ENCODE measurements around the gene MYO7B. TPM values are rescaled to one million over a fixed set of nuclear protein-coding genes. Genes with fewer than 3 reads are reported as not detected.
"Not testable (repeated sequence)": the region's sequence is repeated elsewhere in the genome, so short reads cannot be mapped to it uniquely, and the experiment has no call there.

The MYO7B gene
- total and polyA plus RNA-seq, 2 donors (not counting 1 experiment from before 2014, with no cell fraction given), result 5.0 to 68.2 TPM

DNA sequence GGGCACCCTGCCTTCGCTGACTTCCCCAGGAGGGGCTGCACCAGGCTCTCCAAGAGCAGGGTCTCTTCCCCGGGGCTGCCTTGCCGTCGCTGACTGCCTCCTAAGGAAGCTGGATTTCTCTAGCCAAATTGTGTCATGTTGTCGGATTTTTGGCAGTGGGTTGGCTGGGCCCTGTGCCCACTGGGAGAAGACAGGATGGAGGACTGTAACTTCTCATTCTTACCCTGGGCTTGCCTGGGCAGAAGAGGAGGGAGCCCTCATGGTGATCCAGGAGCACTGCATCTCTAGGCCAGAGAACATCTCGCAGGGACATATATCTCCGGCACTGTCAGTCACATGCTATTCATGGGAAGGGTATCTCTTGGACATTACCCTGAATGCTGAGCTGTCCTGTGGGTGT lies 6.3 kb downstream of the MYO7B start:
- no peak for DNase-seq
- Mint-ChIP-seq H3K9me3 (ENCODE audit: insufficient read depth) (no peaks in the 10 kb centered on the region), H3K27ac (no peak overlapping the region), H3K4me1 (no peaks in the 10 kb centered on the region), H3K4me3 (no peak overlapping the region), H3K27me3 (peaks cover 19% of the 10 kb centered on the region)
- peaks cover 0 to 3% (median 0%) of the 10 kb centered on the region in 3 donors for H3K9me3 ChIP-seq (ENCODE audit: control extremely low read depth in 1 of 3, control insufficient read depth in 2 of 3, insufficient read depth in 1 of 3, low read length in 2 of 3)
- H3K4me3 ChIP-seq (ENCODE audit: control extremely low read depth in 1 of 5, extremely low read depth in 1 of 5, insufficient read depth in 1 of 5, low read depth in 2 of 5, low read length in 4 of 5), result no peak overlapping the region
- 87% methylated on average over 4 of the region's 7 CpGs for WGBS (ENCODE audit: insufficient coverage)
- H4K20me1 ChIP-seq (ENCODE audit: control insufficient read depth, insufficient read depth, low read length, poor library complexity, severe bottlenecking), result no peaks in the 10 kb centered on the region
- no peak for ATAC-seq (ENCODE audit: low read depth)
- no peak overlapping the region for H3K4me2 ChIP-seq (replicated peaks; ENCODE audit: low read depth, low read length, poor library complexity, severe bottlenecking)
- no peak overlapping the region for H2AFZ ChIP-seq (ENCODE audit: insufficient read depth, low read depth, low read length, poor library complexity, severe bottlenecking)
- POLR2A ChIA-PET, result no interaction called here
- H3K36me3 ChIP-seq (replicated peaks in 1 of 2; ENCODE audit: control extremely low read depth in 1 of 2, control insufficient read depth in 1 of 2, extremely low read depth in 1 of 2, insufficient read depth in 2 of 2, low read length in 1 of 2), result no peaks in the 10 kb centered on the region
- intact Hi-C loops (cut with micrococcal nuclease), result no loop called here
- H3K27ac ChIP-seq (ENCODE audit: low read length in 2 of 2), result no peak overlapping the region
- H3K27me3 ChIP-seq (replicated peaks in 1 of 4; ENCODE audit: control extremely low read depth in 1 of 4, control insufficient read depth in 3 of 4, insufficient read depth in 4 of 4, low read length in 3 of 4), result peaks cover 0 to 7% (median 2%) of the 10 kb centered on the region in 4 experiments
- no peak overlapping the region for H3K9ac ChIP-seq (ENCODE audit: low read length)
- no peaks in the 10 kb centered on the region for H3K4me1 ChIP-seq (ENCODE audit: control insufficient read depth in 2 of 2, insufficient read depth in 2 of 2, low read length in 2 of 2)
- H3K79me2 ChIP-seq (ENCODE audit: control insufficient read depth, insufficient read depth, low read length), result no peaks in the 10 kb centered on the region
- CTCF ChIA-PET, result no interaction called here
- TF ChIP-seq, protein P1, sequence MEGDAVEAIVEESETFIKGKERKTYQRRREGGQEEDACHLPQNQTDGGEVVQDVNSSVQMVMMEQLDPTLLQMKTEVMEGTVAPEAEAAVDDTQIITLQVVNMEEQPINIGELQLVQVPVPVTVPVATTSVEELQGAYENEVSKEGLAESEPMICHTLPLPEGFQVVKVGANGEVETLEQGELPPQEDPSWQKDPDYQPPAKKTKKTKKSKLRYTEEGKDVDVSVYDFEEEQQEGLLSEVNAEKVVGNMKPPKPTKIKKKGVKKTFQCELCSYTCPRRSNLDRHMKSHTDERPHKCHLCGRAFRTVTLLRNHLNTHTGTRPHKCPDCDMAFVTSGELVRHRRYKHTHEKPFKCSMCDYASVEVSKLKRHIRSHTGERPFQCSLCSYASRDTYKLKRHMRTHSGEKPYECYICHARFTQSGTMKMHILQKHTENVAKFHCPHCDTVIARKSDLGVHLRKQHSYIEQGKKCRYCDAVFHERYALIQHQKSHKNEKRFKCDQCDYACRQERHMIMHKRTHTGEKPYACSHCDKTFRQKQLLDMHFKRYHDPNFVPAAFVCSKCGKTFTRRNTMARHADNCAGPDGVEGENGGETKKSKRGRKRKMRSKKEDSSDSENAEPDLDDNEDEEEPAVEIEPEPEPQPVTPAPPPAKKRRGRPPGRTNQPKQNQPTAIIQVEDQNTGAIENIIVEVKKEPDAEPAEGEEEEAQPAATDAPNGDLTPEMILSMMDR (IDR thresholded peaks at IDR 0.05), result no peak
- TF ChIP-seq EZH2 (IDR thresholded peaks at IDR 0.05; ENCODE audit: borderline replicate concordance, insufficient read depth, low read depth, low read length, poor library complexity, severe bottlenecking), result no peak

GRCh38 chr2:127542231-127542630 lies 6.7 kb downstream of the MYO7B start:
- ATAC-seq (ENCODE audit: low read depth), result no peak

GRCh38 chr2:127543013-127543501 lies 7.6 kb downstream of the MYO7B start:
- H3K27ac ChIP-seq (ENCODE audit: low read length in 2 of 2); H3K27ac Mint-ChIP-seq; H3K9me3 ChIP-seq (ENCODE audit: control extremely low read depth in 1 of 3, control insufficient read depth in 2 of 3, insufficient read depth in 1 of 3, low read length in 2 of 3); CTCF ChIA-PET; H3K9ac ChIP-seq (ENCODE audit: low read length); DNase-seq; intact Hi-C loops (cut with micrococcal nuclease); ATAC-seq (ENCODE audit: low read depth); H3K4me2 ChIP-seq (replicated peaks; ENCODE audit: low read depth, low read length, poor library complexity, severe bottlenecking); H3K4me1 ChIP-seq (ENCODE audit: control insufficient read depth in 2 of 2, insufficient read depth in 2 of 2, low read length in 2 of 2); H3K36me3 ChIP-seq (replicated peaks in 1 of 2; ENCODE audit: control extremely low read depth in 1 of 2, control insufficient read depth in 1 of 2, extremely low read depth in 1 of 2, insufficient read depth in 2 of 2, low read length in 1 of 2); H3K79me2 ChIP-seq (ENCODE audit: control insufficient read depth, insufficient read depth, low read length); H3K4me3 ChIP-seq (ENCODE audit: control extremely low read depth in 1 of 5, extremely low read depth in 1 of 5, insufficient read depth in 1 of 5, low read depth in 2 of 5, low read length in 4 of 5); POLR2A ChIA-PET; H2AFZ ChIP-seq (ENCODE audit: insufficient read depth, low read depth, low read length, poor library complexity, severe bottlenecking); H4K20me1 ChIP-seq (ENCODE audit: control insufficient read depth, insufficient read depth, low read length, poor library complexity, severe bottlenecking); H3K9me3 Mint-ChIP-seq (ENCODE audit: insufficient read depth); H3K4me3 Mint-ChIP-seq; H3K4me1 Mint-ChIP-seq; H3K27me3 ChIP-seq (replicated peaks in 1 of 4; ENCODE audit: control extremely low read depth in 1 of 4, control insufficient read depth in 3 of 4, insufficient read depth in 4 of 4, low read length in 3 of 4): not testable (repeated sequence)
- peaks cover 14% of the 10 kb centered on the region for H3K27me3 Mint-ChIP-seq
- 25% methylated on average over 1 of the region's 8 CpGs for WGBS (ENCODE audit: insufficient coverage)

More at GRCh38 chr2:127542231-127542630, 6.7 kb downstream of the MYO7B start:
- no peak overlapping the region for H3K4me3 ChIP-seq (ENCODE audit: control extremely low read depth in 1 of 5, extremely low read depth in 1 of 5, insufficient read depth in 1 of 5, low read depth in 2 of 5, low read length in 4 of 5)
- H3K27ac ChIP-seq (ENCODE audit: low read length in 2 of 2), result no peak overlapping the region
- WGBS (ENCODE audit: insufficient coverage), result 86% methylated on average over 1 of the region's 3 CpGs
- Mint-ChIP-seq H3K9me3 (ENCODE audit: insufficient read depth) (no peaks in the 10 kb centered on the region), H3K27ac (no peak overlapping the region), H3K4me3 (no peak overlapping the region), H3K4me1 (no peaks in the 10 kb centered on the region), H3K27me3 (peaks cover 21% of the 10 kb centered on the region)
- TF ChIP-seq, protein P1 (IDR thresholded peaks at IDR 0.05), result no peak
- TF ChIP-seq EZH2 (IDR thresholded peaks at IDR 0.05; ENCODE audit: borderline replicate concordance, insufficient read depth, low read depth, low read length, poor library complexity, severe bottlenecking), result no peak
- ChIA-PET CTCF (no interaction called here), POLR2A (no interaction called here)
- H3K4me1 ChIP-seq (ENCODE audit: control insufficient read depth in 2 of 2, insufficient read depth in 2 of 2, low read length in 2 of 2), result no peaks in the 10 kb centered on the region
- intact Hi-C loops (cut with micrococcal nuclease), result no loop called here
- H3K9me3 ChIP-seq (ENCODE audit: control extremely low read depth in 1 of 3, control insufficient read depth in 2 of 3, insufficient read depth in 1 of 3, low read length in 2 of 3), result peaks cover 0 to 3% (median 0%) of the 10 kb centered on the region in 3 donors
- H3K36me3 ChIP-seq (replicated peaks in 1 of 2; ENCODE audit: control extremely low read depth in 1 of 2, control insufficient read depth in 1 of 2, extremely low read depth in 1 of 2, insufficient read depth in 2 of 2, low read length in 1 of 2), result no peaks in the 10 kb centered on the region
- no peak overlapping the region for H3K4me2 ChIP-seq (replicated peaks; ENCODE audit: low read depth, low read length, poor library complexity, severe bottlenecking)
- H4K20me1 ChIP-seq (ENCODE audit: control insufficient read depth, insufficient read depth, low read length, poor library complexity, severe bottlenecking), result no peaks in the 10 kb centered on the region
- no peaks in the 10 kb centered on the region for H3K79me2 ChIP-seq (ENCODE audit: control insufficient read depth, insufficient read depth, low read length)
- H3K27me3 ChIP-seq (replicated peaks in 1 of 4; ENCODE audit: control extremely low read depth in 1 of 4, control insufficient read depth in 3 of 4, insufficient read depth in 4 of 4, low read length in 3 of 4), result peaks cover 0 to 7% (median 5%) of the 10 kb centered on the region in 4 experiments
- DNase-seq, result no peak
- no peak overlapping the region for H2AFZ ChIP-seq (ENCODE audit: insufficient read depth, low read depth, low read length, poor library complexity, severe bottlenecking)
- H3K9ac ChIP-seq (ENCODE audit: low read length), result no peak overlapping the region

Measured in B cell (primary cell).